ENCODE measurements around the gene TRANK1. TPM values are rescaled to one million over a fixed set of nuclear protein-coding genes. Genes with fewer than 3 reads are reported as not detected.

The TRANK1 gene
- total and polyA plus RNA-seq, 2 experiments from 2014 or later = 1.8 to 6.7 TPM

- H3K4me2 ChIP-seq = no peak overlapping the region
- H3K4me3 ChIP-seq = no peak overlapping the region
- H3F3A ChIP-seq (replicated peaks; ENCODE audit: low read depth) = no peaks in the 10 kb centered on the region
- ATAC-seq = no peak
- TF ChIP-seq, protein P1, sequence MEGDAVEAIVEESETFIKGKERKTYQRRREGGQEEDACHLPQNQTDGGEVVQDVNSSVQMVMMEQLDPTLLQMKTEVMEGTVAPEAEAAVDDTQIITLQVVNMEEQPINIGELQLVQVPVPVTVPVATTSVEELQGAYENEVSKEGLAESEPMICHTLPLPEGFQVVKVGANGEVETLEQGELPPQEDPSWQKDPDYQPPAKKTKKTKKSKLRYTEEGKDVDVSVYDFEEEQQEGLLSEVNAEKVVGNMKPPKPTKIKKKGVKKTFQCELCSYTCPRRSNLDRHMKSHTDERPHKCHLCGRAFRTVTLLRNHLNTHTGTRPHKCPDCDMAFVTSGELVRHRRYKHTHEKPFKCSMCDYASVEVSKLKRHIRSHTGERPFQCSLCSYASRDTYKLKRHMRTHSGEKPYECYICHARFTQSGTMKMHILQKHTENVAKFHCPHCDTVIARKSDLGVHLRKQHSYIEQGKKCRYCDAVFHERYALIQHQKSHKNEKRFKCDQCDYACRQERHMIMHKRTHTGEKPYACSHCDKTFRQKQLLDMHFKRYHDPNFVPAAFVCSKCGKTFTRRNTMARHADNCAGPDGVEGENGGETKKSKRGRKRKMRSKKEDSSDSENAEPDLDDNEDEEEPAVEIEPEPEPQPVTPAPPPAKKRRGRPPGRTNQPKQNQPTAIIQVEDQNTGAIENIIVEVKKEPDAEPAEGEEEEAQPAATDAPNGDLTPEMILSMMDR (conservative IDR thresholded peaks at IDR 0.05; ENCODE audit: low read depth in 2 of 2) = no peak
- TF ChIP-seq EZH2phosphoT487 (IDR thresholded peaks at IDR 0.05; ENCODE audit: unreplicated experiment) = no peak
- no peak for TF ChIP-seq CREB1 (CRISPR knock-in tag; IDR thresholded peaks at IDR 0.05; ENCODE audit: low read depth)
- no peak for TF ChIP-seq POLR2AphosphoS5 (IDR thresholded peaks at IDR 0.05; ENCODE audit: low read depth)
- no peak for TF ChIP-seq ZNF331 (CRISPR knock-in tag; IDR thresholded peaks at IDR 0.05; ENCODE audit: low read depth)
- no peak for TF ChIP-seq ETS1 (IDR thresholded peaks at IDR 0.05)
- no peak for TF ChIP-seq NANOG (IDR thresholded peaks at IDR 0.05; ENCODE audit: borderline replicate concordance)
- no peak for TF ChIP-seq EZH2 (IDR thresholded peaks at IDR 0.05; ENCODE audit: low read depth, unreplicated experiment)
- TF ChIP-seq STAT1 (IDR thresholded peaks at IDR 0.05; ENCODE audit: unreplicated experiment) = no peak
- no peak for TF ChIP-seq ZNF462 (CRISPR knock-in tag; IDR thresholded peaks at IDR 0.05)
- TF ChIP-seq, protein P2, sequence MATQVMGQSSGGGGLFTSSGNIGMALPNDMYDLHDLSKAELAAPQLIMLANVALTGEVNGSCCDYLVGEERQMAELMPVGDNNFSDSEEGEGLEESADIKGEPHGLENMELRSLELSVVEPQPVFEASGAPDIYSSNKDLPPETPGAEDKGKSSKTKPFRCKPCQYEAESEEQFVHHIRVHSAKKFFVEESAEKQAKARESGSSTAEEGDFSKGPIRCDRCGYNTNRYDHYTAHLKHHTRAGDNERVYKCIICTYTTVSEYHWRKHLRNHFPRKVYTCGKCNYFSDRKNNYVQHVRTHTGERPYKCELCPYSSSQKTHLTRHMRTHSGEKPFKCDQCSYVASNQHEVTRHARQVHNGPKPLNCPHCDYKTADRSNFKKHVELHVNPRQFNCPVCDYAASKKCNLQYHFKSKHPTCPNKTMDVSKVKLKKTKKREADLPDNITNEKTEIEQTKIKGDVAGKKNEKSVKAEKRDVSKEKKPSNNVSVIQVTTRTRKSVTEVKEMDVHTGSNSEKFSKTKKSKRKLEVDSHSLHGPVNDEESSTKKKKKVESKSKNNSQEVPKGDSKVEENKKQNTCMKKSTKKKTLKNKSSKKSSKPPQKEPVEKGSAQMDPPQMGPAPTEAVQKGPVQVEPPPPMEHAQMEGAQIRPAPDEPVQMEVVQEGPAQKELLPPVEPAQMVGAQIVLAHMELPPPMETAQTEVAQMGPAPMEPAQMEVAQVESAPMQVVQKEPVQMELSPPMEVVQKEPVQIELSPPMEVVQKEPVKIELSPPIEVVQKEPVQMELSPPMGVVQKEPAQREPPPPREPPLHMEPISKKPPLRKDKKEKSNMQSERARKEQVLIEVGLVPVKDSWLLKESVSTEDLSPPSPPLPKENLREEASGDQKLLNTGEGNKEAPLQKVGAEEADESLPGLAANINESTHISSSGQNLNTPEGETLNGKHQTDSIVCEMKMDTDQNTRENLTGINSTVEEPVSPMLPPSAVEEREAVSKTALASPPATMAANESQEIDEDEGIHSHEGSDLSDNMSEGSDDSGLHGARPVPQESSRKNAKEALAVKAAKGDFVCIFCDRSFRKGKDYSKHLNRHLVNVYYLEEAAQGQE (IDR thresholded peaks at IDR 0.05; ENCODE audit: unreplicated experiment) = no peak
- TF ChIP-seq JUNB (IDR thresholded peaks at IDR 0.05; ENCODE audit: unreplicated experiment) = no peak
- no peak for TF ChIP-seq ZNF114 (CRISPR knock-in tag; IDR thresholded peaks at IDR 0.05)
- H3K36me3 ChIP-seq (ENCODE audit: insufficient read depth) = no peaks in the 10 kb centered on the region
- H2AFZ ChIP-seq = peak overlapping the region; percentile 69; the same call in 1 of the 2 replicates
- Mint-ChIP-seq H3K4me3 (no peak overlapping the region), H3K9me3 (no peaks in the 10 kb centered on the region), H3K36me3 (ENCODE audit: low read depth) (no peaks in the 10 kb centered on the region), H3K4me1 (no peaks in the 10 kb centered on the region), H3K27me3 (ENCODE audit: insufficient read depth, low read depth, poor library complexity) (no peaks in the 10 kb centered on the region), H3K27ac (no peak overlapping the region; the same call in 1 of the 2 replicates)
- H3K79me2 ChIP-seq (replicated peaks; ENCODE audit: insufficient read depth) = no peaks in the 10 kb centered on the region
- H3K27me3 ChIP-seq (ENCODE audit: insufficient read depth) = no peaks in the 10 kb centered on the region
- no peaks in the 10 kb centered on the region for H3K9me2 ChIP-seq (ENCODE audit: insufficient read depth)
- no peak for DNase-seq (ENCODE audit: low spot score)
- no peaks in the 10 kb centered on the region for H3K4me1 ChIP-seq (ENCODE audit: insufficient read depth)
- H4K20me1 ChIP-seq (replicated peaks; ENCODE audit: insufficient read depth) = no peaks in the 10 kb centered on the region
- no peak overlapping the region for H3K27ac ChIP-seq (ENCODE audit: low read depth)
Observed at GRCh38 chr3:36784138-36784635, 160.7 kb downstream of the TRANK1 start.
